ENCODE results near the gene BDH1.

- no peak for TF ChIP-seq CTCF (IDR thresholded peaks at IDR 0.05; ENCODE audit: low read depth, low read length)
- TF ChIP-seq, protein P1, sequence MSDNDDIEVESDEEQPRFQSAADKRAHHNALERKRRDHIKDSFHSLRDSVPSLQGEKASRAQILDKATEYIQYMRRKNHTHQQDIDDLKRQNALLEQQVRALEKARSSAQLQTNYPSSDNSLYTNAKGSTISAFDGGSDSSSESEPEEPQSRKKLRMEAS (IDR thresholded peaks at IDR 0.05; ENCODE audit: low read depth, low read length): no peak
These were observed 6.9 kb upstream of the BDH1 start for GRCh38 chr3:197562398-197563251.
